ENCODE results near the gene CBLN1.

CBLN1 gene

GRCh38 chr16:49281480-49281842 is at the start of gene CBLN1:
CBLN1 (minus strand) TSS chr16:49281838; CDS start chr16:49281465, 373 bp downstream.
- Histone ChIP-seq H3K27me3 (ENCODE audit: low read depth, low read length) (no peaks in the 10 kb centered on the region), H3K36me3 (replicated peaks; ENCODE audit: low read depth, low read length) (no peaks in the 10 kb centered on the region), H3K79me2 (ENCODE audit: low read length) (no peaks in the 10 kb centered on the region), H3K27ac (ENCODE audit: low read length) (no peak within 1 kb of the TSS), H3K9me3 (ENCODE audit: insufficient read depth, low read length) (no peaks in the 10 kb centered on the region), H3K4me1 (ENCODE audit: low read length) (no peaks in the 10 kb centered on the region), H3K4me2 (ENCODE audit: low read length) (no peak within 1 kb of the TSS), H3K4me3 (ENCODE audit: low read length) (no peak within 1 kb of the TSS), H3K9ac (ENCODE audit: low read length) (no peak within 1 kb of the TSS), H4K20me1 (ENCODE audit: insufficient read depth, low read length) (no peaks in the 10 kb centered on the region), H2AFZ (ENCODE audit: low read depth, low read length) (no peak within 1 kb of the TSS)
- TF ChIP-seq EZH2phosphoT487 (IDR thresholded peaks at IDR 0.05; ENCODE audit: low read depth) (no peak), CTCF (IDR thresholded peaks at IDR 0.05; ENCODE audit: low read depth, low read length) (no peak)

GRCh38 chr16:49330562-49331201 is 49.0 kb upstream of the CBLN1 start:
- no peak overlapping the region for H3K27ac ChIP-seq (ENCODE audit: low read length)
- no peaks in the 10 kb centered on the region for H3K27me3 ChIP-seq (ENCODE audit: low read depth, low read length)
- no peaks in the 10 kb centered on the region for H3K9me3 ChIP-seq (ENCODE audit: insufficient read depth, low read length)
- no peaks in the 10 kb centered on the region for H3K4me1 ChIP-seq (ENCODE audit: low read length)
- TF ChIP-seq CTCF (IDR thresholded peaks at IDR 0.05; ENCODE audit: low read depth, low read length) (no peak), EZH2phosphoT487 (IDR thresholded peaks at IDR 0.05; ENCODE audit: low read depth) (no peak)
- no peak overlapping the region for H3K9ac ChIP-seq (ENCODE audit: low read length)
- H3K4me3 ChIP-seq (ENCODE audit: low read length): no peak overlapping the region
- no peaks in the 10 kb centered on the region for H3K79me2 ChIP-seq (ENCODE audit: low read length)
- no peaks in the 10 kb centered on the region for H4K20me1 ChIP-seq (ENCODE audit: insufficient read depth, low read length)
- H3K36me3 ChIP-seq (replicated peaks; ENCODE audit: low read depth, low read length): no peaks in the 10 kb centered on the region
- no peak overlapping the region for H2AFZ ChIP-seq (ENCODE audit: low read depth, low read length)
- no peak overlapping the region for H3K4me2 ChIP-seq (ENCODE audit: low read length)

- H3K4me2 ChIP-seq (ENCODE audit: low read length): no peak overlapping the region
- H3K4me3 ChIP-seq (ENCODE audit: low read length): no peak overlapping the region
- no peaks in the 10 kb centered on the region for H3K36me3 ChIP-seq (replicated peaks; ENCODE audit: low read depth, low read length)
- H3K27me3 ChIP-seq (ENCODE audit: low read depth, low read length): no peaks in the 10 kb centered on the region
- no peaks in the 10 kb centered on the region for H3K4me1 ChIP-seq (ENCODE audit: low read length)
- H3K79me2 ChIP-seq (ENCODE audit: low read length): no peaks in the 10 kb centered on the region
- H3K27ac ChIP-seq (ENCODE audit: low read length): no peak overlapping the region
- no peaks in the 10 kb centered on the region for H4K20me1 ChIP-seq (ENCODE audit: insufficient read depth, low read length)
- no peak overlapping the region for H3K9ac ChIP-seq (ENCODE audit: low read length)
- no peaks in the 10 kb centered on the region for H3K9me3 ChIP-seq (ENCODE audit: insufficient read depth, low read length)
- TF ChIP-seq CTCF (IDR thresholded peaks at IDR 0.05; ENCODE audit: low read depth, low read length): no peak
- TF ChIP-seq EZH2phosphoT487 (IDR thresholded peaks at IDR 0.05; ENCODE audit: low read depth): no peak
- no peak overlapping the region for H2AFZ ChIP-seq (ENCODE audit: low read depth, low read length)
Observed at GRCh38 chr16:49328325-49328724, 46.7 kb upstream of the CBLN1 start.

- H4K20me1 ChIP-seq (ENCODE audit: insufficient read depth, low read length): no peaks in the 10 kb centered on the region
- no peak overlapping the region for H3K9ac ChIP-seq (ENCODE audit: low read length)
- no peak overlapping the region for H2AFZ ChIP-seq (ENCODE audit: low read depth, low read length)
- H3K27me3 ChIP-seq (ENCODE audit: low read depth, low read length): no peaks in the 10 kb centered on the region
- no peaks in the 10 kb centered on the region for H3K4me1 ChIP-seq (ENCODE audit: low read length)
- no peak overlapping the region for H3K4me2 ChIP-seq (ENCODE audit: low read length)
- no peaks in the 10 kb centered on the region for H3K36me3 ChIP-seq (replicated peaks; ENCODE audit: low read depth, low read length)
- H3K9me3 ChIP-seq (ENCODE audit: insufficient read depth, low read length): no peaks in the 10 kb centered on the region
- H3K27ac ChIP-seq (ENCODE audit: low read length): no peak overlapping the region
- H3K79me2 ChIP-seq (ENCODE audit: low read length): no peaks in the 10 kb centered on the region
- TF ChIP-seq EZH2phosphoT487 (IDR thresholded peaks at IDR 0.05; ENCODE audit: low read depth): no peak
- TF ChIP-seq CTCF (IDR thresholded peaks at IDR 0.05; ENCODE audit: low read depth, low read length): no peak
- H3K4me3 ChIP-seq (ENCODE audit: low read length): no peak overlapping the region
Observed at GRCh38 chr16:49327466-49327865, 45.8 kb upstream of the CBLN1 start.
